ENCODE data around the gene CCDC73.

Gene CCDC73

DNA sequence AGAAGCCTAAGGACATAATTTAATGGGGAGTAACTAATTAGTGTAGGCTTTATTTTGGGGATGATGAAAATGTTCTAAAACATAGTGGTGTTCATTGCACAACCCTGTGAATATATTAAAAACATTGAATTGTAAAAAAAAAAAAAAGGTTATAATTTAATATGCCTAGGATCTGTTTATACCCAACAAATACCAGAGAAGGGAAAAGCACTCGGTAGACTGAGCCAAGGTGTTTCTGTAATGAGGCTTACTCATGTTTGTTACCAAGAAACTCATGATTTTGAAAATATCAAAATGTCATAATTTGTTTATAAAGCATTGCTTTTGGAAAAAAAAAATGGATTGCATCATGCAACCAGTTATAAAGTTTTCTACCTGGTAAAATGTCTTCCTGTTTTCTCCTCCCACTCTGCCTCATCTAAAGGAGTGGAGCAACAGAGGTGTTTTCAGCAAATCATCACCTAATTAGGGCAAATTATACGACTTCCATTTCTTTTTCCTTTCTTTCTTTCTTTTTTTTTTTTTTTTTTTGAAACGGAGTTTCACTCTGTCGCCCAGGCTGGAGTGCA is 225.1 kb downstream of the CCDC73 start:
- TF ChIP-seq, protein P1, sequence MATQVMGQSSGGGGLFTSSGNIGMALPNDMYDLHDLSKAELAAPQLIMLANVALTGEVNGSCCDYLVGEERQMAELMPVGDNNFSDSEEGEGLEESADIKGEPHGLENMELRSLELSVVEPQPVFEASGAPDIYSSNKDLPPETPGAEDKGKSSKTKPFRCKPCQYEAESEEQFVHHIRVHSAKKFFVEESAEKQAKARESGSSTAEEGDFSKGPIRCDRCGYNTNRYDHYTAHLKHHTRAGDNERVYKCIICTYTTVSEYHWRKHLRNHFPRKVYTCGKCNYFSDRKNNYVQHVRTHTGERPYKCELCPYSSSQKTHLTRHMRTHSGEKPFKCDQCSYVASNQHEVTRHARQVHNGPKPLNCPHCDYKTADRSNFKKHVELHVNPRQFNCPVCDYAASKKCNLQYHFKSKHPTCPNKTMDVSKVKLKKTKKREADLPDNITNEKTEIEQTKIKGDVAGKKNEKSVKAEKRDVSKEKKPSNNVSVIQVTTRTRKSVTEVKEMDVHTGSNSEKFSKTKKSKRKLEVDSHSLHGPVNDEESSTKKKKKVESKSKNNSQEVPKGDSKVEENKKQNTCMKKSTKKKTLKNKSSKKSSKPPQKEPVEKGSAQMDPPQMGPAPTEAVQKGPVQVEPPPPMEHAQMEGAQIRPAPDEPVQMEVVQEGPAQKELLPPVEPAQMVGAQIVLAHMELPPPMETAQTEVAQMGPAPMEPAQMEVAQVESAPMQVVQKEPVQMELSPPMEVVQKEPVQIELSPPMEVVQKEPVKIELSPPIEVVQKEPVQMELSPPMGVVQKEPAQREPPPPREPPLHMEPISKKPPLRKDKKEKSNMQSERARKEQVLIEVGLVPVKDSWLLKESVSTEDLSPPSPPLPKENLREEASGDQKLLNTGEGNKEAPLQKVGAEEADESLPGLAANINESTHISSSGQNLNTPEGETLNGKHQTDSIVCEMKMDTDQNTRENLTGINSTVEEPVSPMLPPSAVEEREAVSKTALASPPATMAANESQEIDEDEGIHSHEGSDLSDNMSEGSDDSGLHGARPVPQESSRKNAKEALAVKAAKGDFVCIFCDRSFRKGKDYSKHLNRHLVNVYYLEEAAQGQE (IDR thresholded peaks at IDR 0.05; ENCODE audit: insufficient read depth in 1 of 2, low read depth in 2 of 2, low read length in 2 of 2), result no peak
- no peak for TF ChIP-seq TAF1 (IDR thresholded peaks at IDR 0.05; ENCODE audit: borderline replicate concordance, insufficient read depth, low read length)
- TF ChIP-seq FOXP2 (optimal IDR thresholded peaks at IDR 0.05; ENCODE audit: borderline replicate concordance, extremely low read depth, extremely low read length, insufficient read depth), result no peak

DNA sequence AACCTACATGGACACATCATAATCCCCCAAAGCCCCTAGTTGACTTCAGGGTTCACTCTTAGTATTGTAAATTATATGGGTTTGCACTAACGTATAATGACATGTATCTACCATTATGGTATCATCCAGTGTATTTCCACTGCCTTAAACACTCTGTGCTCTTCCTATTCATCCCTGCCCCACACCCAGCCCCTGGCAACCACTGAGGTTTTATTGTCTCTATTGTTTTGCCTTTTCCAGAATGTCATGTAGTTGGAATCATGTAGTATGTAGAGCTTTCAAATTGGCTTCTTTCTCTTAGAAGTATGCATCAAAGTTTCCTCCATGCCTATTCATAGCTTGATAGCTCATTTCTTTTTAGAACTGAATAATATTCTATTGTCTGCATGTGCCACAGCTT is 227.3 kb downstream of the CCDC73 start:
- no peak for TF ChIP-seq POLR2AphosphoS5 (IDR thresholded peaks at IDR 0.05; ENCODE audit: low read depth, low read length)
- TF ChIP-seq, protein P1 (IDR thresholded peaks at IDR 0.05; ENCODE audit: insufficient read depth in 1 of 2, low read depth in 2 of 2, low read length in 2 of 2), result no peak
- TF ChIP-seq SIN3A (IDR thresholded peaks at IDR 0.05; ENCODE audit: borderline replicate concordance, insufficient read depth, low read length), result no peak
- no peak for TF ChIP-seq FOXP2 (optimal IDR thresholded peaks at IDR 0.05; ENCODE audit: borderline replicate concordance, extremely low read depth, extremely low read length, insufficient read depth)
- no peak for TF ChIP-seq TAF1 (IDR thresholded peaks at IDR 0.05; ENCODE audit: borderline replicate concordance, insufficient read depth, low read length)

DNA sequence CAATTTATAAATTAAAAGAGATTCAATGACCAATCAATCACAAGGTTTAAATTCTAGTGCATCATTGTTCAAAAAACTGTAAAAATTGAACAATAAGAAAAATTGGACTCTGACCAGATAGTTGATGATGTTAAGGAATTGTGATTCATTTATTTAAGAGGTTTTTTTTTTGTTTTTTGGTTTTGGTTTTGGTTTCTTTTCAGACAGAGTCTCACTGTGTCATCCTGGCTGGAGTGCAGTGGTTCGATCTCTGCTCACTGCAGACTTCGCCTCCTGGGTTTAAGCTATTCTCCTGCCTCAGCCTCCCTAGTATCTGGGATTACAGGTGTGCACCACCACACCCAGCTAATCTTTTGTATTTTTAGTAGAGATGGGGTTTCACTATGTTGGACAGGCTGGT is 227.9 kb downstream of the CCDC73 start:
- TF ChIP-seq TAF1 (IDR thresholded peaks at IDR 0.05; ENCODE audit: borderline replicate concordance, insufficient read depth, low read length) (no peak), FOXP2 (optimal IDR thresholded peaks at IDR 0.05; ENCODE audit: borderline replicate concordance, extremely low read depth, extremely low read length, insufficient read depth) (no peak), POLR2AphosphoS5 (IDR thresholded peaks at IDR 0.05; ENCODE audit: low read depth, low read length) (no peak), SIN3A (IDR thresholded peaks at IDR 0.05; ENCODE audit: borderline replicate concordance, insufficient read depth, low read length) (no peak)
- TF ChIP-seq, protein P1 (IDR thresholded peaks at IDR 0.05; ENCODE audit: insufficient read depth in 1 of 2, low read depth in 2 of 2, low read length in 2 of 2), result no peak

DNA sequence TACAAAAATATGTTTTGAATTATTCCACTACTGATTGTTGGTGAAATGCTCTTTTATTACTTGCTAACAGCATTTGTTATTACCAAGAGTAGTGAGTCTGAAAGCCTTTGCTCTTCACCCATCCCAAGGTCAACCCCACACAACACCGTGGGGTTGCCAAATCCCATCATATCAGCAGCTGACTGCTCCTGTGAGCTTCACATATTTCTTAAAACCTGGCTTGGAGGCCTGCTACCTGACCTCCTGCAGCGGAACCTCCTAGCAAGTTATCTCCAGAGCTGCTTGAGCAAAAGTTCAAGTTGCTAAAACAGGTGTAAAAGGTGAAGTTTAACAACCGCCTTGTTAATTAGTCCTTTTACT is 230.9 kb downstream of the CCDC73 start:
- TF ChIP-seq SIN3A (IDR thresholded peaks at IDR 0.05; ENCODE audit: borderline replicate concordance, insufficient read depth, low read length) (no peak), POLR2AphosphoS5 (IDR thresholded peaks at IDR 0.05; ENCODE audit: low read depth, low read length) (no peak), FOXP2 (optimal IDR thresholded peaks at IDR 0.05; ENCODE audit: borderline replicate concordance, extremely low read depth, extremely low read length, insufficient read depth) (no peak), TAF1 (IDR thresholded peaks at IDR 0.05; ENCODE audit: borderline replicate concordance, insufficient read depth, low read length) (no peak)
- TF ChIP-seq, protein P1 (IDR thresholded peaks at IDR 0.05; ENCODE audit: insufficient read depth in 1 of 2, low read depth in 2 of 2, low read length in 2 of 2), result no peak

All from PFSK-1 (cell line).